Measurements from ENCODE around the gene TRAPPC12. TPM values are rescaled to one million over a fixed set of nuclear protein-coding genes. Genes with fewer than 3 reads are reported as not detected.

TRAPPC12 gene
- total and polyA plus RNA-seq, 8 donors: 83.0 to 119 (median 100.0) TPM

- H3K36me3 ChIP-seq: peaks cover 0 to 87% of the 10 kb centered on the region in 2 donors
Observed at GRCh38 chr2:3465844-3466481, 86.5 kb downstream of the TRAPPC12 start.

GRCh38 chr2:3466482-3466863 lies 87.0 kb downstream of the TRAPPC12 start:
- no peak overlapping the region for H3K4me3 ChIP-seq
- H3K27me3 ChIP-seq: no peaks in the 10 kb centered on the region
- peaks cover 12 to 16% of the 10 kb centered on the region in 2 donors for H3K4me1 ChIP-seq
- no peak for DNase-seq
- ATAC-seq: no peak
- intact Hi-C loops (cut with DNase I): no loop called here
- no peak overlapping the region for H3K27ac ChIP-seq
- peaks cover 0 to 87% of the 10 kb centered on the region in 2 donors for H3K36me3 ChIP-seq
- H3K9me3 ChIP-seq: no peaks in the 10 kb centered on the region
- no peak for TF ChIP-seq CTCF (IDR thresholded peaks at IDR 0.05)

More at GRCh38 chr2:3465844-3466481, 86.5 kb downstream of the TRAPPC12 start:
- H3K9me3 ChIP-seq: no peaks in the 10 kb centered on the region
- no peaks in the 10 kb centered on the region for H3K27me3 ChIP-seq
- DNase-seq (peak in 1 of 4 donors; percentile 30), ATAC-seq (no peak)
- intact Hi-C loops (cut with DNase I): no loop called here
- no peak overlapping the region for H3K4me3 ChIP-seq
- H3K27ac ChIP-seq: no peak overlapping the region
- H3K4me1 ChIP-seq: peaks cover 12 to 16% of the 10 kb centered on the region in 2 donors
- no peak for TF ChIP-seq CTCF (IDR thresholded peaks at IDR 0.05)

- H3K4me1 ChIP-seq: peaks cover 9 to 16% of the 10 kb centered on the region in 2 donors
- H3K4me3 ChIP-seq: no peak overlapping the region
- H3K27me3 ChIP-seq: no peaks in the 10 kb centered on the region
- ATAC-seq (no peak), DNase-seq (no peak)
- intact Hi-C loops (cut with DNase I): no loop called here
- H3K36me3 ChIP-seq: peaks cover 0 to 88% of the 10 kb centered on the region in 2 donors
- no peak for TF ChIP-seq CTCF (IDR thresholded peaks at IDR 0.05)
- no peak overlapping the region for H3K27ac ChIP-seq
- no peaks in the 10 kb centered on the region for H3K9me3 ChIP-seq
Observed at GRCh38 chr2:3466966-3467365, 87.5 kb downstream of the TRAPPC12 start.

- peaks cover 0 to 95% of the 10 kb centered on the region in 2 donors for H3K36me3 ChIP-seq
- H3K27me3 ChIP-seq: no peaks in the 10 kb centered on the region
- no peak for DNase-seq
- no peaks in the 10 kb centered on the region for H3K9me3 ChIP-seq
- no peak overlapping the region for H3K4me3 ChIP-seq
- intact Hi-C loops (cut with DNase I): no loop called here
- no peak for TF ChIP-seq CTCF (IDR thresholded peaks at IDR 0.05)
- peaks cover 5 to 16% of the 10 kb centered on the region in 2 donors for H3K4me1 ChIP-seq
- H3K27ac ChIP-seq: no peak overlapping the region
- no peak for ATAC-seq
Observed at GRCh38 chr2:3467654-3468053, 88.2 kb downstream of the TRAPPC12 start.

- H3K36me3 ChIP-seq: peaks cover 0 to 97% of the 10 kb centered on the region in 2 donors
- no peaks in the 10 kb centered on the region for H3K9me3 ChIP-seq
- no peak overlapping the region for H3K4me3 ChIP-seq
- H3K27me3 ChIP-seq: no peaks in the 10 kb centered on the region
- ATAC-seq: no peak
- intact Hi-C loops (cut with DNase I): no loop called here
- DNase-seq: peak in 1 of 4 donors; percentile 57
- H3K27ac ChIP-seq: no peak overlapping the region
- no peak for TF ChIP-seq CTCF (IDR thresholded peaks at IDR 0.05)
- H3K4me1 ChIP-seq: peaks cover 5 to 16% of the 10 kb centered on the region in 2 donors
Observed at GRCh38 chr2:3468296-3468988, 88.9 kb downstream of the TRAPPC12 start.

All from left lung (tissue), 10 donors.